Stimulated activated CD8-positive, alpha-beta memory T cell treated with anti-CD3 and anti-CD28 coated beads, Interleukin-7, amount 100 ng/mL, for 1 hour (primary cell): Measurements from ENCODE around the gene C5orf58.

Experiments used
- DNase-seq, 2 donors: peaks; one replicate each; pipeline ENCODE4 v3.0.0-alpha.2; 2020; ENCODE audit warnings: low read depth in 2 of 2

The C5orf58 gene

GRCh38 chr5:170283296-170283695 is 50.5 kb downstream of the C5orf58 start:
- DNase-seq = no peak

GRCh38 chr5:170284231-170284630 is 51.4 kb downstream of the C5orf58 start:
- no peak for DNase-seq

GRCh38 chr5:170285181-170285580 is 52.4 kb downstream of the C5orf58 start:
- no peak for DNase-seq

- no peak for DNase-seq
Observed at GRCh38 chr5:170286386-170286925, 53.7 kb downstream of the C5orf58 start.

GRCh38 chr5:170287532-170287931 is 54.7 kb downstream of the C5orf58 start:
- DNase-seq = no peak

- no peak for DNase-seq
Observed at GRCh38 chr5:170288151-170288550, 55.4 kb downstream of the C5orf58 start.

- no peak for DNase-seq
Observed at GRCh38 chr5:170288551-170288950, 55.8 kb downstream of the C5orf58 start.

- DNase-seq = no peak
Observed at GRCh38 chr5:170289121-170289520, 56.3 kb downstream of the C5orf58 start.

GRCh38 chr5:170289764-170290163 is 57.0 kb downstream of the C5orf58 start:
- DNase-seq = no peak

GRCh38 chr5:170290498-170290897 is 57.7 kb downstream of the C5orf58 start:
- no peak for DNase-seq

GRCh38 chr5:170292179-170293104 is 59.7 kb downstream of the C5orf58 start:
- DNase-seq = no peak

GRCh38 chr5:170293273-170293672 is 60.5 kb downstream of the C5orf58 start:
- DNase-seq = no peak

- DNase-seq = no peak
Observed at GRCh38 chr5:170294057-170294456, 61.3 kb downstream of the C5orf58 start.

- no peak for DNase-seq
Observed at GRCh38 chr5:170294556-170294955, 61.8 kb downstream of the C5orf58 start.
